ENCODE measurements around the gene MYO3B. TPM values are rescaled to one million over a fixed set of nuclear protein-coding genes. Genes with fewer than 3 reads are reported as not detected.

MYO3B gene
- total and polyA plus RNA-seq, 2 donors (not counting 3 experiments of a cell fraction or from before 2014, with no cell fraction given), result 0.03 TPM; not detected in 1

- H3K4me1 ChIP-seq (ENCODE audit: control insufficient read depth, extremely low read depth, insufficient read depth, low read length), result no peaks in the 10 kb centered on the region
- no peak overlapping the region for H2AFZ ChIP-seq (ENCODE audit: low read depth, low read length)
- H3K9me1 ChIP-seq (replicated peaks; ENCODE audit: control insufficient read depth, extremely low read depth, insufficient read depth, low read length), result no peaks in the 10 kb centered on the region
- H3K27ac ChIP-seq (ENCODE audit: insufficient read depth, low read depth, low read length), result no peak overlapping the region
- no peak for DNase-seq (ENCODE audit: low read depth, low spot score)
- no peaks in the 10 kb centered on the region for H3K36me3 ChIP-seq (ENCODE audit: control insufficient read depth in 2 of 2, extremely low read depth in 1 of 2, insufficient read depth in 2 of 2, low read length in 2 of 2)
- no peaks in the 10 kb centered on the region for H4K20me1 ChIP-seq (replicated peaks; ENCODE audit: control insufficient read depth, extremely low read depth, insufficient read depth, low read length)
- no peaks in the 10 kb centered on the region for H3K27me3 ChIP-seq (ENCODE audit: control insufficient read depth in 2 of 2, insufficient read depth in 2 of 2, low read length in 2 of 2)
- TF ChIP-seq, protein P1, sequence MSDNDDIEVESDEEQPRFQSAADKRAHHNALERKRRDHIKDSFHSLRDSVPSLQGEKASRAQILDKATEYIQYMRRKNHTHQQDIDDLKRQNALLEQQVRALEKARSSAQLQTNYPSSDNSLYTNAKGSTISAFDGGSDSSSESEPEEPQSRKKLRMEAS (IDR thresholded peaks at IDR 0.05; ENCODE audit: insufficient read depth, insufficient read length), result no peak
- TF ChIP-seq JUN (IDR thresholded peaks at IDR 0.05; ENCODE audit: borderline replicate concordance, insufficient read depth, insufficient read length, low read depth), result no peak
- no peak for TF ChIP-seq CTCF (IDR thresholded peaks at IDR 0.05; ENCODE audit: extremely low read depth in 1 of 2, insufficient read depth in 1 of 2, low read depth in 1 of 2, low read length in 2 of 2)
- TF ChIP-seq POLR2A (IDR thresholded peaks at IDR 0.05; ENCODE audit: low read depth, low read length), result no peak
- no peak for TF ChIP-seq FOS (IDR thresholded peaks at IDR 0.05; ENCODE audit: borderline replicate concordance, insufficient read depth, low read length)
- TF ChIP-seq GATA2 (IDR thresholded peaks at IDR 0.05; ENCODE audit: insufficient read depth, insufficient read length, low read depth, low read length), result no peak
- no peak for TF ChIP-seq MYC (IDR thresholded peaks at IDR 0.05; ENCODE audit: low read depth, low read length)
- no TSS peak for BruUV-seq (replicated peaks)
- CTCF ChIA-PET, result interaction anchor here (0.5 to 1.3 kb wide), 3 partner anchors 10 to 515 kb away, joined by 3 read pairs; no protein-coding TSS in a partner anchor
- no peaks in the 10 kb centered on the region for H3K79me2 ChIP-seq (ENCODE audit: control insufficient read depth, insufficient read depth, low read length)
- no peak overlapping the region for H3K4me2 ChIP-seq (ENCODE audit: insufficient read depth, low read length)
- H3K9ac ChIP-seq (replicated peaks; ENCODE audit: extremely low read depth, insufficient read depth, low read length), result no peak overlapping the region
- intact Hi-C loops (cut with micrococcal nuclease) (no loop called here), dilution Hi-C loops (cut with MboI; ENCODE audit: extremely low pct_ligation_motif_present, low sequenced_read_pairs) (no loop called here)
- POLR2A ChIA-PET, result no interaction called here
- H3K9me3 ChIP-seq (replicated peaks; ENCODE audit: control insufficient read depth, insufficient read depth, low read length), result no peaks in the 10 kb centered on the region
- no peak overlapping the region for H3K4me3 ChIP-seq (replicated peaks in 1 of 3; ENCODE audit: insufficient read depth in 1 of 3, low read depth in 1 of 3, low read length in 3 of 3)
- no peak for FAIRE-seq
These were observed 511.5 kb downstream of the MYO3B start for GRCh38 chr2:170689481-170689880.
